K562 (cell line): Measurements from ENCODE around the gene HSPA4. TPM values are rescaled to one million over a fixed set of nuclear protein-coding genes. Genes with fewer than 3 reads are reported as not detected.
A peak's percentile ranks its signal among the peaks of the same experiment; 100 is the strongest.

Experiments used
- CCNT2 ChIP-seq: IDR thresholded peaks from 2 replicates; pipeline ENCODE4 v1.6.1; 2011; ENCODE audit warnings: borderline replicate concordance, low read depth, mild to moderate bottlenecking, moderate library complexity, mixed read lengths, low read length; ENCODE audit not compliant: insufficient read length; ENCODE audit errors: extremely low read depth
- ELF2 ChIP-seq: fragments of 250-450 bp; sonication (Bioruptor Pico); IDR thresholded peaks from 2 replicates; pipeline ENCODE4 v1.5.0; 2021; ENCODE audit warnings: mild to moderate bottlenecking
- HDAC8 ChIP-seq: fragments of 450-650 bp; IDR thresholded peaks from 2 replicates; pipeline ENCODE4 v1.6.1; 2016; ENCODE audit warnings: mild to moderate bottlenecking, missing genetic modification characterization, moderate library complexity, missing compliant biosample characterization
- HMG20A ChIP-seq: fragments of 450-650 bp; formaldehyde crosslinking; conservative IDR thresholded peaks from 2 replicates; pipeline ENCODE4 v1.4.0; 2020; ENCODE audit warnings: mild to moderate bottlenecking, mixed read lengths
- JUNB ChIP-seq: fragments of 450-650 bp; formaldehyde crosslinking; conservative IDR thresholded peaks from 2 replicates; pipeline ENCODE4 v1.4.0; 2020; ENCODE audit warnings: mild to moderate bottlenecking
- KAT2B ChIP-seq: IDR thresholded peaks from one replicate; pipeline ENCODE4 v1.6.1; 2012; ENCODE audit warnings: low read depth, mild to moderate bottlenecking, control low read depth, inconsistent platforms, low read length, moderate library complexity
- KLF13 ChIP-seq: fragments of 450-650 bp; IDR thresholded peaks from 2 replicates; pipeline ENCODE4 v1.6.1; 2016; ENCODE audit warnings: missing genetic modification characterization, low read depth, mild to moderate bottlenecking, missing compliant biosample characterization, moderate library complexity, borderline replicate concordance
- LEF1 ChIP-seq: fragments of 450-650 bp; IDR thresholded peaks from 2 replicates; pipeline ENCODE4 v1.6.1; 2016; ENCODE audit warnings: mild to moderate bottlenecking
- MAZ ChIP-seq, 2 experiments: fragments of 450-650 bp in 1 of 2; sonication (generic) in 1 of 2; formaldehyde crosslinking; IDR thresholded peaks in 1 of 2; conservative IDR thresholded peaks in 1 of 2; 2 replicates each; pipeline versions ENCODE4 v1.4.0 to v1.5.0; 2020; ENCODE audit warnings: mild to moderate bottlenecking in 1 of 2, missing genetic modification reagents in 1 of 2
- MLX ChIP-seq, 2 experiments: fragments of 450-650 bp in 1 of 2; sonication (generic) in 1 of 2; formaldehyde crosslinking; conservative IDR thresholded peaks; 2 replicates each; pipeline versions ENCODE4 v1.4.0 to v1.8.1; 2020 to 2022; ENCODE audit warnings: mild to moderate bottlenecking in 1 of 2, missing genetic modification reagents in 1 of 2
- NR2F6 ChIP-seq: fragments of 450-650 bp; formaldehyde crosslinking; IDR thresholded peaks from 2 replicates; pipeline ENCODE4 v1.4.0; 2020; ENCODE audit warnings: mild to moderate bottlenecking
- NUFIP1 ChIP-seq: fragments of 450-650 bp; IDR thresholded peaks from 2 replicates; pipeline ENCODE4 v1.6.1; 2018; ENCODE audit not compliant: partially characterized antibody
- SMC3 ChIP-seq: conservative IDR thresholded peaks from 2 replicates; pipeline ENCODE4 v1.6.1; 2011; ENCODE audit warnings: low read depth, low read length, improper control_type of control experiment; ENCODE audit not compliant: insufficient read depth
- SRSF3 ChIP-seq: fragments of 200-400 bp; formaldehyde crosslinking; IDR thresholded peaks from 2 replicates; pipeline ENCODE4 v1.6.1; 2016; ENCODE audit warnings: mild to moderate bottlenecking, low read length, moderate library complexity; ENCODE audit not compliant: insufficient read depth
- TCF7 ChIP-seq: sonication (generic); IDR thresholded peaks from 2 replicates; pipeline ENCODE4 v1.6.1; 2016; ENCODE audit warnings: antibody characterized with exemption, borderline replicate concordance
- ZKSCAN1 ChIP-seq: fragments of 150-350 bp; IDR thresholded peaks from 2 replicates; pipeline ENCODE4 v1.6.1; 2016; ENCODE audit warnings: low read depth, low read length
- ZMIZ1 ChIP-seq, 2 experiments: fragments of 150-350 bp in 1 of 2; IDR thresholded peaks; 2 replicates each; pipeline ENCODE4 v1.6.1; 2012 to 2016; ENCODE audit warnings: low read depth in 2 of 2, low read length in 2 of 2, mild to moderate bottlenecking in 1 of 2, moderate library complexity in 1 of 2
- ZNF511 ChIP-seq: sonication (generic); formaldehyde crosslinking; IDR thresholded peaks from 2 replicates; pipeline ENCODE4 v1.8.0; 2022; ENCODE audit warnings: mild to moderate bottlenecking, missing genetic modification reagents
- ZNF699 ChIP-seq: fragments of 250-450 bp; sonication (Bioruptor Pico); IDR thresholded peaks from 2 replicates; pipeline ENCODE4 v1.8.0; 2021; ENCODE audit warnings: mild to moderate bottlenecking, moderate library complexity; ENCODE audit not compliant: insufficient replicate concordance
- polyA plus RNA-seq, 8 experiments: library from polyadenylated mRNA; depleted of rRNA in 4 of 8; stranded (reverse) in 5 of 8; unstranded in 3 of 8; fragments of >200 nt; fragmentation: Nextera tagmentation in 2 of 8; fragmentation: Illumina TruSeq in 1 of 8; extraction: Ambion mirVana in 2 of 8; extraction: Trizol in 1 of 8; gene quantifications; 2 replicates each; pipeline versions ENCODE4 v1.2.1 to v1.2.3, GENCODE V29; 2011 to 2014; ENCODE audit warnings: inconsistent platforms in 1 of 8, missing spikeins in 1 of 8
- total RNA-seq, 7 experiments: library from RNA; depleted of rRNA in 6 of 7; stranded (reverse); fragments of >200 nt in 6 of 7; fragmentation: Illumina TruSeq in 2 of 7; extraction: Trizol in 2 of 7; gene quantifications; 2 replicates each; pipeline versions ENCODE4 v1.2.1 to v1.2.3, GENCODE V29; 2011 to 2021; ENCODE audit warnings: low replicate concordance in 1 of 7
- TF ChIP-seq, protein P1 (sequence below): fragments of 250-450 bp; sonication (Bioruptor Pico); IDR thresholded peaks from 2 replicates; pipeline ENCODE4 v1.6.1; 2021; ENCODE audit warnings: mild to moderate bottlenecking
- TF ChIP-seq, protein P2 (sequence below): sonication (generic); formaldehyde crosslinking; IDR thresholded peaks from 2 replicates; pipeline ENCODE4 v1.5.0; 2020; ENCODE audit warnings: missing genetic modification reagents

The HSPA4 gene
- total and polyA plus RNA-seq, 9 of the 15 experiments (the other 6 are each of a cell fraction or from before 2014, with no cell fraction given) = 90.3 to 286 (median 148) TPM

- no peak for TF ChIP-seq MLX (CRISPR knock-in tag; conservative IDR thresholded peaks at IDR 0.05)
- no peak for TF ChIP-seq ZNF699
- peak; percentile 95 for TF ChIP-seq LEF1
- no peak for TF ChIP-seq ELF2 (CRISPR knock-in tag)
- no peak for TF ChIP-seq SMC3
- TF ChIP-seq, protein P1, sequence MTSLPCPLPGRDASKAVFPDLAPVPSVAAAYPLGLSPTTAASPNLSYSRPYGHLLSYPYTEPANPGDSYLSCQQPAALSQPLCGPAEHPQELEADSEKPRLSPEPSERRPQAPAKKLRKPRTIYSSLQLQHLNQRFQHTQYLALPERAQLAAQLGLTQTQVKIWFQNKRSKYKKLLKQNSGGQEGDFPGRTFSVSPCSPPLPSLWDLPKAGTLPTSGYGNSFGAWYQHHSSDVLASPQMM (CRISPR knock-in tag) = no peak
- no peak for TF ChIP-seq HDAC8 (tag)
- TF ChIP-seq JUNB (CRISPR knock-in tag) = no peak
- TF ChIP-seq TCF7 = peak; percentile 98
- TF ChIP-seq ZMIZ1 (IDR thresholded peaks at IDR 0.05; ENCODE audit: low read depth in 2 of 2, low read length in 2 of 2) = no peak; a peak in 1 of 4 replicates
- peak in 1 of 2 experiments; percentile 62; a peak in 2 of 4 replicates for TF ChIP-seq MAZ (CRISPR knock-in tag; conservative IDR thresholded peaks at IDR 0.05 in 1 of 2, IDR thresholded peaks at IDR 0.05 in 1 of 2)
- TF ChIP-seq, protein P2, sequence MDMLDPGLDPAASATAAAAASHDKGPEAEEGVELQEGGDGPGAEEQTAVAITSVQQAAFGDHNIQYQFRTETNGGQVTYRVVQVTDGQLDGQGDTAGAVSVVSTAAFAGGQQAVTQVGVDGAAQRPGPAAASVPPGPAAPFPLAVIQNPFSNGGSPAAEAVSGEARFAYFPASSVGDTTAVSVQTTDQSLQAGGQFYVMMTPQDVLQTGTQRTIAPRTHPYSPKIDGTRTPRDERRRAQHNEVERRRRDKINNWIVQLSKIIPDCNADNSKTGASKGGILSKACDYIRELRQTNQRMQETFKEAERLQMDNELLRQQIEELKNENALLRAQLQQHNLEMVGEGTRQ (CRISPR knock-in tag) = no peak
- peak; percentile 54 for TF ChIP-seq CCNT2
- TF ChIP-seq SRSF3 = no peak
- TF ChIP-seq HMG20A = no peak
- no peak for TF ChIP-seq NR2F6 (CRISPR knock-in tag)
- TF ChIP-seq ZKSCAN1 = no peak
- peak; percentile 69 for TF ChIP-seq ZNF511 (CRISPR knock-in tag)
- no peak for TF ChIP-seq KAT2B
- no peak for TF ChIP-seq KLF13 (tag)
- TF ChIP-seq NUFIP1 = no peak
These were observed at the start of gene HSPA4 (continued) for GRCh38 chr5:133051542-133052316.
